GM19468 (cell line): Measurements from ENCODE around the gene STK33.

ENCODE experiments used
- ATAC-seq: cut with Tn5 transposase; IDR thresholded peaks from one replicate; pipeline ENCODE4 v1.9.1; 2021; ENCODE audit warnings: mild to moderate bottlenecking, moderate library complexity, moderate number of reproducible peaks; ENCODE audit not compliant: unreplicated experiment; ENCODE audit errors: extremely low read depth

Gene STK33

DNA sequence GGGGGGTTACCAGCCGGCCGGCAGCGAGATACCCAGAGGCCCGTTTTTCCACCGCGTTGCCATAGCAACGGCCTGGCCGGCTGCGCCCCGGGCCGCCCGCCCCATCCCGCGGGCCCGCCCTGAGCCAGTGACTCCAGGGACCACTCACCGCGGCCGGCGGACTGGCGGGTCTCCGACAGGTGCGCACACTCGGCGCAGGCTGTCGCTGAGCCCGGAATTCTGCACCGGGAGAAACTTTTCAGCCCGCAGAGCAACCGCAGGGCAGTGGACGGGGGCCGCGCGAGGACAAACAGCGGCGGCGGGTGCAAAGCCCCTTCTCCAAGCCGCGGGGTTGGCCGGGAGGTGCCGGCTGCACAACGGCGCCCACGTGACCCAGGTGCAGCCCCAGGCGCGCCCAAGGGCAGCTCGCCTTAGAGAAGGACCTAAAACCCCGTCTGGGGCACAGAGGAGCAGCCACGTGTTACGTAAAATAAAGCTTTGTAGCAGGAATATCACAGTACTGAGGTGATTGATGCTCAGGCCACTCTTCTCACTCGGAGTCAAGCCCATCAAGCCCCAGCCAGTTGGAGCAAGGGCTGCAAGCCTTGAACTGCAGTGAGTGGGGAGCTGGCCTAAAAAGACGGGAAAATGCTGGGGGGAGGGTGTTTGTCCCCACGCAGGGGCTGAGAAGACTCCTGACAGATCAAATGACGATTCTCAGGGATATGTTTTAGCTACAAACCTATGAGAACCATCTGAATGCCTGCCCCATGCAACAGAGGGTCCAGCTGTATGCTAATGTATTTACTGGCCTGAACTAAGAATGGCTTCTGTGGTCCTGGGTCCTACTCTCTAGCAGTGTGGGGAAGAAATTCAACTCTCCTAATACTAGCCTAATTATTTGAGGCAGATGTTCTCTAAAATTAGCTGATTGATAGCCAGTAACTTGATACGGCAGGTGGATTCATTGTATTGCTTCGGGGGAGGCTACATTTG lies at the start of gene STK33:
TSS of gene STK33 (minus strand) at position 294 of the 975 bp plus-strand sequence. CDS start 119,323 bp downstream, outside the sequence.
- ATAC-seq, result peak; percentile 81

DNA sequence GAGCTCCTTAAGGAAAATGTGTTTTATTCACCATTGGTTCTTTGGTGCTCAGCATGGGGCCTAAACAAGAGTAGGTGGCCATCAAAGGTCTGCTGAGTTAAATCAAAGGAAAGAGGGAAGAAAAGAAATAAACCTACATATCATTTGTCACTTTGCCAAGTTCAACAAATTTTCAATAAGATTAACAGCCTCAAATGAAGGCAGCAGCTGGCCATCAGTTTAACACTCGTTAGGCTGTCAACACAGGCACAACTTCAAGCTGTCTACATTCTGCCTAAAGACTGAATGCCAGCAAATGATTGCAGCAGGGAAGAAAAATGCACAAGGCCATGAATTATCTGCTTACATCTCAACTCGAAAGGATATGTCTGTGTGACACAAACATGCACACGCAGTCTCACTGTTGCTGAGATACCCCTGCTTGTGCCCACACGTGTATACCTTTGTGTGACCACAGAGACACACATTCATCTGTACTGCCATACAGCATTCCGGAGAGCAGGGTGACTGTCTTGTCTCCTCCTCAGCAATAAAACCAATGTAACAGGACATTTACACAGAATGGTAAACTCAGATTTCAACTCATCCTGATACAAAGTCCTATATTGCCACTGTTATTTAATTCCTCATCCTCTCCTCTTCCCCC lies 48.3 kb upstream of the STK33 start:
- ATAC-seq, result no peak

DNA sequence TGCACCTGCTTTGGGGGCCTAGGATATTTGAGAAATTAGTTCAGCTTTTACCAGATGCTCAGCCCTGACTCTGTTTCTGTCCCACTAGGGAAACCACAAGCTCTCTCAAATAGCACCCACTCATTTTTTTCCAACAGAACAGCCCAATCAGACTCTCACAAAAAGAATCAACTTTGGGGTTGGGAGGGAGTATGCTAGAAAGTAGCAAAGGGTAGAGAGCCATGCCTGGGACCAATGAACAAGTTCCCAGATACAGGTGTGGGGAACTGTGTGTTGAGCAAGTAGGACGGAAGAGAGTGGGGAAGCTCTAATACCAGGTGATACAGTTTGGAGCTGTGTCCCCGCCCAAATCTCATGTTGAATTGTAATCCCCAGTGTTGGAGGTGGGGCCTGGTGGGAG lies 47.3 kb upstream of the STK33 start:
- no peak for ATAC-seq

DNA sequence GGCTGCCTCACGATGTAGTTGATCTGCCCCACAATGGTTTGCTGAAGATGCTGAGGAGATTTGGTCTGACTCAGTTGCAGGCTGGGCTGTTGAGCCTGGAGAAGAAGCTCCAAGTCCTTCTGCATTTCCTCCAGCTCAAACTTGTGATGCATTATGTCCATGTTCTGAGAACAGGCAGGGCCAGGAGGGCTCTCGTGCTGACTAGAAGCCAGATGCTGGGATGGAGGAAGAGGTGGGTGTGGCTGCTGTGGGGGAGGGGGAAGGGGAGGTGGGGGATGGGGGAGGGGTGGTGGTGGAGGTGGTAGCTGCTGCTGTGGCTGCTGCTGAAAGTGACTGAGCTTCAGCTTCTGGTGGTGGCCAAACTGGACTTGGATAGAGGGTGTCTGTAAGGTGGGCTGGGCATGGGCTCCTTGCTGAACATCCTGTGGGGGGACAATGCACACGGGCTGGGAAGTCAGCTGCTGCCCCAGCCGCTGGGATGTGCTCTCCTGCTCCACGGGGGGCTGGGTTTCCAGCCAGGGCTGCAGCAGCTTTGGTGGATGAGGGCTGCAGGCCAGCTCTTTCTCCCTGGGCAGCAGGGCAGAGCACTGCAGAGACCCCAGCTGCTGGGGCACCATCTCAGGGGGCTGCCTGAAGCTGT lies 46.4 kb upstream of the STK33 start:
- ATAC-seq, result no peak

- no peak for ATAC-seq
These were observed 45.6 kb upstream of the STK33 start for GRCh38 chr11:8639655-8640054.

DNA sequence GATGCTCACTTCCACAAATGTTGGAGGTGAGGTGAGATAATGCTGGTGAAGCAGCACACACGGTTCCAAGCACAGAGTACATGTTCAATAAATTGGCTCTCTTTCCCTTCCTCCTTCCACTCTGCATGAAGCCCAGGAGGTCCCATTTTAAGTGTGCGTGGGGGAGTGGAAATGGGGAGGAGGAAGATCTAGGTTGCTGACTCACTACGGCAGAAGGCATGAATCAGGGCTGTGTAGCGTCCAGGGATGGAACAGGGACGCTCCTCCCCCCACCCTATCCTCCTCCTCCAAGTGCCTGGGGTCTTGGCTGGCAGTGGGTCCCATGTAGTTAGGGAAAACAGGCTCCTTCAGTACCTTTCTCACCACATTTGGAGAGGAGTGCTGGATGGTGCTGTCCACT lies 44.3 kb upstream of the STK33 start:
- no peak for ATAC-seq

DNA sequence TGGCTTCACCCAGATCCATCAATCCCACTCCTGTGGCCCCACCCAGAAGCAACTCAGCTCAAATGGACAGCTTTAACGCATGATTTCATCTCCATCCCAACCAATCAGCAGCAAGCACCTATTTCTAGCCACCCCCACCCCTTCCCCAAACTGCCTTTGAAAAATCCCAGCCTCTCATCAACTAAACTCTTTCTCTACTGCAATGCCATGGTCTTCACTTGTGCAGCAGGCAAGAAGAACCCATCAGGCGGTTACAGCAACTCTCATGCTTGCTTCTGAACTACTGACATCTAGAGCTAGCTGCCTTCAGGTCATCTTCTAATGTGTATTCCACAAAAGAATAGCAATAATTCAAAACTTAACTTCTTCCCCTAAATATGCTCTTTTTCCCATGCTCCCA lies 42.1 kb upstream of the STK33 start:
- ATAC-seq, result no peak

- no peak for ATAC-seq
These were observed 40.5 kb upstream of the STK33 start for GRCh38 chr11:8634498-8634897.

- ATAC-seq, result no peak
These were observed 37.5 kb upstream of the STK33 start for GRCh38 chr11:8631395-8632118.

GRCh38 chr11:8624698-8625097 lies 30.7 kb upstream of the STK33 start:
- no peak for ATAC-seq

- ATAC-seq, result no peak
These were observed 27.1 kb upstream of the STK33 start for GRCh38 chr11:8621147-8621546.

DNA sequence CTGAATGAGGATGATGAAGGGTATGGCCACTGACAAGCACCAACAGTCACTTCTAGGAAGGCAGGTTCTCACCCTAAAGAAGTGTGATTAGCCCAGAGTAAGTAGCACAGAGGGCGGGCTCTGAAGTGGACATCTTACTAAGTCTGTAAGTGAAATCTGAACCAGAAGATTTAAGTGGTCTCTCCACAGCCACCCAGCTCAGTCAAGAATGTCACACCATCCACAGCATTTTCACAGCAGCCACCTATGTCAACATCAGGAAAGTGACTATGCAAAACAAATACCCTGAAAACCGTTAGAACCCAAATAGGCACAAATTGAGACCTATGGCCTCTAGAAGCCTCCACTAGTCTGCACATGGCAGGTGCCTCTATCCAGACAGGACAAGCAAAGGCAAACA lies 23.0 kb upstream of the STK33 start:
- ATAC-seq, result no peak

GRCh38 chr11:8615291-8616032 lies 21.4 kb upstream of the STK33 start:
- ATAC-seq, result no peak

DNA sequence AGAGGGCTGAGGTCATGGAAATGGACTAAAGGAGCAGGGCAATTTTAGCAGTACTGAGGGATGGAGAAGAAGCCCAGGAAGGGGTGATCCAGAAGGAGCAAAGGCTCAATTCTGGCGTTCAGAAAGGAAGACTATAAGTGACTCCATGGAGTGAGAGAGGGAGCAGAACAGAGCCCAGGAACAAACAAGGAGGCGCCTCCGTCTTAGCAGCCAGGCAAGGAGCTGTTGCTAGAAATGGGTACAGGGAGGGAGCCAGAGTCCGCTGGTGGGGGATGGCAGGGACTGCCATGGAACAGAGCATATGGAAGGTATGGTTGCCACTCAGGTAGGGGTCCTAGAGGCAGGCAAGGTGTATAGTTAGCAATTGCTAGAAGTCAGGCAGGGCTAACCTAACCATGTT lies 20.5 kb upstream of the STK33 start:
- ATAC-seq, result no peak

GRCh38 chr11:8613036-8613435 lies 19.0 kb upstream of the STK33 start:
- ATAC-seq, result no peak

DNA sequence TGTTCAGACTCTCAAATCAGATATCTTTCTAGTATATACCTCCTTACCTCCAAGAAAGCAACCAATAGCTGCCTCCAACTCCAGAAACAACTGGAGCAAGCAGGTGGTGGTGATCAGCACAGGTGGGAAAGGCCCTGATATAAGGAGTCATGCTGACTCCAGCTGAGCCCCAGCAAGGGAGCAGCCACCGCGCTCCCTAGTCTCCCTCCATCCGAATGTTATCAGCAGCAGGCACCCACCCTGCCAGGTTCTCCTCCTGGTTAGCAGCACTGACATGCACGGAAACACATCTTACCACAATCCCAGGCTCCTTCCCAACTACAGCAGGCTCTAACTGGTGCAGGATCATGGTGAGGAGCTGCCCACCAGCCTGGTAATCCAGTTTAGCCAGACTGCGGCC lies 18.5 kb upstream of the STK33 start:
- no peak for ATAC-seq

DNA sequence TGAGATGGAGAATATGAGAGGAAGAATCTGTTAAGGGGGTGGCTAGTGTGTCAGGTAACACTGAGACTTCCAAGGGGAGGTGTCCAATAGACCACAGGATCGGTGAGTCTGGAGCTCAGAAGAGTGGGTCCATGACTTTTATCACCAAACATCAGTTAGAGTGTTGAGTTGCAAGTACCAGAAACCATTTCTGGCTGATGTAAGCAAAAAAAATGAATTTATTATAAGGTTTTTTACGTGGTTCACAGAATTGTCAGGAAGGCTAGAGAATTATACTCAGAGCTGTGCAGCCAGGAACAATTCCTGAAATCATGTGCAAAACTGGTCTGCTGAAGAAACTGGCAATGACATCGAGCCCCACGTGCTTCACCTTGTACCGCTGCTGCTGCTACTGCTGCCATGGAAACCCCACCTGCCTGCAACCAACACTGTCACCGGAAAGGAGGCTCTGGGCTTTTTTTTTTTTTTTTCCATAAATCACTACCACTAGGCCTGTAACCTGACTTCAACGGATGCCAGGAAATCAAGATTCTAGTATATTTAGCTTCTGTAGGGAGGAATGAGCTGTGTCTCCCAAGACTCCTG lies 16.6 kb upstream of the STK33 start:
- no peak for ATAC-seq

GRCh38 chr11:8608652-8609051 lies 14.6 kb upstream of the STK33 start:
- ATAC-seq, result no peak

GRCh38 chr11:8605971-8606563 lies 12.0 kb upstream of the STK33 start:
- ATAC-seq, result no peak
